ENCODE measurements around the gene FBN3. TPM values are rescaled to one million over a fixed set of nuclear protein-coding genes. Genes with fewer than 3 reads are reported as not detected.

Gene FBN3
- total RNA-seq, 1 donor from 2014 or later, result 0.57 TPM

- Mint-ChIP-seq H3K27me3 (ENCODE audit: low read depth) (peaks cover 16% of the 10 kb centered on the region), H3K4me3 (ENCODE audit: unreplicated experiment) (no peak overlapping the region), H3K9me3 (ENCODE audit: low read depth) (no peaks in the 10 kb centered on the region), H3K36me3 (ENCODE audit: low read depth) (peaks cover 1% of the 10 kb centered on the region), H3K4me1 (ENCODE audit: low read depth) (peaks cover 29% of the 10 kb centered on the region), H3K27ac (ENCODE audit: unreplicated experiment) (no peak overlapping the region)
- no peak for TF ChIP-seq CTCF (IDR thresholded peaks at IDR 0.05)
- DNase-seq (ENCODE audit: low spot score), result no peak
These were observed 6.9 kb downstream of the FBN3 start for GRCh38 chr19:8142513-8142900.

- Mint-ChIP-seq H3K27ac (ENCODE audit: unreplicated experiment) (no peak overlapping the region), H3K9me3 (ENCODE audit: low read depth) (no peaks in the 10 kb centered on the region), H3K36me3 (ENCODE audit: low read depth) (peaks cover 1% of the 10 kb centered on the region), H3K4me3 (ENCODE audit: unreplicated experiment) (no peak overlapping the region), H3K27me3 (ENCODE audit: low read depth) (peaks cover 14% of the 10 kb centered on the region), H3K4me1 (ENCODE audit: low read depth) (peaks cover 29% of the 10 kb centered on the region)
- DNase-seq (ENCODE audit: low spot score), result peak; percentile 75
- no peak for TF ChIP-seq CTCF (IDR thresholded peaks at IDR 0.05)
These were observed 7.5 kb downstream of the FBN3 start for GRCh38 chr19:8141726-8142512.

- no peak for TF ChIP-seq CTCF (IDR thresholded peaks at IDR 0.05)
- DNase-seq (ENCODE audit: low spot score), result no peak
- Mint-ChIP-seq H3K9me3 (ENCODE audit: low read depth) (no peaks in the 10 kb centered on the region), H3K36me3 (ENCODE audit: low read depth) (peaks cover 1% of the 10 kb centered on the region), H3K4me3 (ENCODE audit: unreplicated experiment) (no peak overlapping the region), H3K27ac (ENCODE audit: unreplicated experiment) (no peak overlapping the region), H3K4me1 (ENCODE audit: low read depth) (peaks cover 23% of the 10 kb centered on the region), H3K27me3 (ENCODE audit: low read depth) (peaks cover under 1% of the 10 kb centered on the region)
These were observed 11.2 kb downstream of the FBN3 start for GRCh38 chr19:8138201-8138600.

- H3K4me1 Mint-ChIP-seq (ENCODE audit: low read depth), result peaks cover 15% of the 10 kb centered on the region
- no peak for DNase-seq (ENCODE audit: low spot score)
- H3K9me3 Mint-ChIP-seq (ENCODE audit: low read depth), result no peaks in the 10 kb centered on the region
- no peak overlapping the region for H3K4me3 Mint-ChIP-seq (ENCODE audit: unreplicated experiment)
- no peak for TF ChIP-seq CTCF (IDR thresholded peaks at IDR 0.05)
- no peak overlapping the region for H3K27ac Mint-ChIP-seq (ENCODE audit: unreplicated experiment)
- no peaks in the 10 kb centered on the region for H3K27me3 Mint-ChIP-seq (ENCODE audit: low read depth)
- H3K36me3 Mint-ChIP-seq (ENCODE audit: low read depth), result peaks cover 1% of the 10 kb centered on the region
These were observed 12.0 kb downstream of the FBN3 start for GRCh38 chr19:8137425-8137824.

GRCh38 chr19:8135946-8136618, 13.3 kb downstream of the FBN3 start:
- Mint-ChIP-seq H3K27ac (ENCODE audit: unreplicated experiment) (no peak overlapping the region), H3K4me3 (ENCODE audit: unreplicated experiment) (no peak overlapping the region), H3K9me3 (ENCODE audit: low read depth) (no peaks in the 10 kb centered on the region), H3K36me3 (ENCODE audit: low read depth) (no peaks in the 10 kb centered on the region), H3K27me3 (ENCODE audit: low read depth) (peaks cover 6% of the 10 kb centered on the region), H3K4me1 (ENCODE audit: low read depth) (peaks cover 11% of the 10 kb centered on the region)
- peak; percentile 91 for DNase-seq (ENCODE audit: low spot score)
- no peak for TF ChIP-seq CTCF (IDR thresholded peaks at IDR 0.05)

Data from chondrocyte (in vitro differentiated cells).